Heart left ventricle (tissue), 16 donors: ENCODE results near the gene PGF. TPM values are rescaled to one million over a fixed set of nuclear protein-coding genes. Genes with fewer than 3 reads are reported as not detected.
A peak's percentile ranks its signal among the peaks of the same experiment; 100 is the strongest.

Source experiments
- ATAC-seq, 4 donors: fragments of 200-7000 bp; cut with Tn5 transposase; one replicate each; pipeline ENCODE4 v1.9.1; 2020 to 2022; ENCODE audit warnings: moderate library complexity in 4 of 4, mild to moderate bottlenecking in 3 of 4, moderate number of reproducible peaks in 1 of 4
- DNase-seq, 5 donors: peaks; one replicate each; pipeline ENCODE4 v3.0.0-alpha.2; 2020
- H3K27ac ChIP-seq, 12 donors: fragments of 200-600 bp; sonication (generic) in 4 of 12; one replicate each; pipeline versions ENCODE4 v1.5.0 to v1.8.0; 2016 to 2022; ENCODE audit warnings: mild to moderate bottlenecking in 2 of 12
- H3K27me3 ChIP-seq, 9 donors: fragments of 200-600 bp; sonication (generic) in 2 of 9; one replicate each; pipeline versions ENCODE4 v1.5.1 to v1.8.0; 2016 to 2022; ENCODE audit warnings: mild to moderate bottlenecking in 3 of 9
- H3K36me3 ChIP-seq, 9 donors: fragments of 200-600 bp; sonication (generic) in 2 of 9; one replicate each; pipeline versions ENCODE4 v1.5.0 to v1.8.0; 2018 to 2022; ENCODE audit warnings: mild to moderate bottlenecking in 2 of 9
- H3K4me1 ChIP-seq, 12 donors: fragments of 200-600 bp; sonication (generic) in 4 of 12; one replicate each; pipeline versions ENCODE4 v1.5.0 to v1.8.0; 2016 to 2022; ENCODE audit warnings: mild to moderate bottlenecking in 3 of 12
- H3K4me3 ChIP-seq, 12 donors: fragments of 200-600 bp; sonication (generic) in 4 of 12; one replicate each; pipeline versions ENCODE4 v1.5.0 to v1.8.0; 2017 to 2022; ENCODE audit warnings: mild to moderate bottlenecking in 9 of 12, moderate library complexity in 4 of 12
- H3K9me3 ChIP-seq, 12 donors: fragments of 200-600 bp; sonication (generic) in 4 of 12; one replicate each; pipeline versions ENCODE4 v1.5.0 to v1.8.0; 2016 to 2022; ENCODE audit warnings: mild to moderate bottlenecking in 1 of 12
- CTCF ChIP-seq, 12 donors: fragments of 200-600 bp; sonication (generic) in 4 of 12; IDR thresholded peaks; one replicate each; pipeline versions ENCODE4 v1.5.0 to v1.8.0; 2018 to 2022; ENCODE audit warnings: antibody characterized with exemption in 12 of 12, mild to moderate bottlenecking in 5 of 12
- POLR2A ChIP-seq, 2 donors: fragments of 450-650 bp; IDR thresholded peaks; one replicate each; pipeline ENCODE4 v1.6.1; 2017; ENCODE audit warnings: antibody characterized with exemption in 2 of 2, mild to moderate bottlenecking in 2 of 2, moderate library complexity in 2 of 2
- WGBS, 4 donors: extraction: QIAGEN DNeasy Blood & Tissue Kit in 2 of 4; methylation state at CpG; one replicate each; pipeline versions ENCODE4 v1.1.5 to v1.1.7; 2013 to 2018; 5-methylcytosine and 5-hydroxymethylcytosine counted together
- intact Hi-C, 10 donors: fragments of 100-400 bp; cut with DNase I; formaldehyde crosslinking; loops; one replicate each; pipeline versions ENCODE4 v1.11.1 to v1.14.2; 2022
- polyA plus RNA-seq, 2 donors: library from polyadenylated mRNA; stranded (reverse); fragments of 200-250 nt; gene quantifications; one replicate each; pipeline ENCODE4 v1.2.3, GENCODE V29; 2013
- total RNA-seq, 9 donors: library from RNA; depleted of rRNA in 2 of 9; stranded (reverse); fragments of >200 nt in 2 of 9; fragmentation: NEBNext Ultra II Directional in 3 of 9; extraction: Animal tissue kit (Norgen Biotek cat#: 25700) in 3 of 9; gene quantifications; one replicate each; pipeline versions ENCODE4 v1.1.0 to v1.2.4, GENCODE V29; 2016 to 2023
- donor health status: ischemic (EF 13 %, LVEDD 7.1; RV severe dilation, severe dysfunction).
- donor health status: healthy with polysubstance abuse.
- donor health status: DM: no; HTN: yes; CAD: no.
- donor health status: DM: no; HTN: no; CAD: no.
- donor health status: ischemic (EF 25% LVEDD 6.9; RV normal size, moderate dysfunction).
- donor health status: ischemic (EF 25% LVEDD 5.7; RV mildly dilated, moderate dysfunction).
- donor health status: healthy.
- donor health status: DM: yes; HTN: yes; CAD: no.
- donor health status: ischemic (EF 35%, LVEDD 5.7; RV mildly dilated, moderate dysfunction).
- donor health status: nonischemic (EF 11% LVEDD 7.7; RV severe dilation, severe dysfunction).
- donor health status: DM: yes; HTN: yes; CAD: no.
- donor health status: PGD.
- donor health status: ischemic (EF 29% LVEDD 5.4; RV normal size, mild dysfunction).
- donor health status: nonischemic (EF 23%, LVEDD 6.1; RV moderate dilation, normal function).

PGF gene
- total and polyA plus RNA-seq, 11 donors = 4.1 to 30.4 (median 5.9) TPM

GRCh38 chr14:74964787-74965485 is 9.5 kb upstream of the PGF start:
- no peak overlapping the region for H3K4me3 ChIP-seq
- 55 to 68% (median 58%) methylated on average over 4 of the region's 4 CpGs for WGBS, 4 donors
- no peaks in the 10 kb centered on the region for H3K27me3 ChIP-seq
- no peak for TF ChIP-seq CTCF (IDR thresholded peaks at IDR 0.05)
- TF ChIP-seq POLR2A (IDR thresholded peaks at IDR 0.05) = no peak
- peak in 3 of 4 donors; percentile 37 to 78 (median 77) for ATAC-seq
- peaks cover 0 to 35% (median 16%) of the 10 kb centered on the region in 12 donors for H3K4me1 ChIP-seq
- peak overlapping the region in 10 of 12 donors; percentile 26 to 83 (median 64) for H3K27ac ChIP-seq
- no peak for DNase-seq
- H3K9me3 ChIP-seq = no peaks in the 10 kb centered on the region
- intact Hi-C loops = no loop called here
- H3K36me3 ChIP-seq = no peaks in the 10 kb centered on the region

GRCh38 chr14:74963705-74964271 is 8.4 kb upstream of the PGF start:
- intact Hi-C loops = no loop called here
- 39 to 57% (median 42%) methylated on average over 9 of the region's 9 CpGs for whole genome bisulfite sequencing, 4 donors
- Histone ChIP-seq H3K4me1 (peaks cover 0 to 35% (median 16%) of the 10 kb centered on the region in 12 donors), H3K27ac (no peak overlapping the region), H3K9me3 (no peaks in the 10 kb centered on the region), H3K36me3 (no peaks in the 10 kb centered on the region), H3K27me3 (no peaks in the 10 kb centered on the region), H3K4me3 (no peak overlapping the region)
- DNase-seq = no peak
- ATAC-seq = peak; percentile 16 to 55 (median 44)
- TF ChIP-seq CTCF (IDR thresholded peaks at IDR 0.05) = no peak
- TF ChIP-seq POLR2A (IDR thresholded peaks at IDR 0.05) = no peak

GRCh38 chr14:74963178-74963704 is 7.8 kb upstream of the PGF start:
- intact Hi-C loops = no loop called here
- WGBS, 4 donors = 65 to 68% (median 67%) methylated on average over 12 of the region's 12 CpGs
- no peak overlapping the region for H3K27ac ChIP-seq
- DNase-seq (no peak), ATAC-seq (peak in 1 of 4 donors; percentile 29)
- no peak overlapping the region for H3K4me3 ChIP-seq
- H3K36me3 ChIP-seq = no peaks in the 10 kb centered on the region
- H3K9me3 ChIP-seq = no peaks in the 10 kb centered on the region
- no peaks in the 10 kb centered on the region for H3K27me3 ChIP-seq
- TF ChIP-seq POLR2A (IDR thresholded peaks at IDR 0.05) (no peak), CTCF (IDR thresholded peaks at IDR 0.05) (no peak)
- H3K4me1 ChIP-seq = peaks cover 0 to 35% (median 16%) of the 10 kb centered on the region in 12 donors

GRCh38 chr14:74962493-74962892 is 7.1 kb upstream of the PGF start:
- ATAC-seq (no peak), DNase-seq (no peak)
- intact Hi-C loops = no loop called here
- Histone ChIP-seq H3K9me3 (no peaks in the 10 kb centered on the region), H3K36me3 (no peaks in the 10 kb centered on the region), H3K27me3 (no peaks in the 10 kb centered on the region), H3K4me3 (no peak overlapping the region), H3K4me1 (peaks cover 0 to 35% (median 16%) of the 10 kb centered on the region in 12 donors), H3K27ac (peak overlapping the region in 1 of 12 donors; percentile 29)
- TF ChIP-seq CTCF (IDR thresholded peaks at IDR 0.05) = no peak
- TF ChIP-seq POLR2A (IDR thresholded peaks at IDR 0.05) = no peak
- 85 to 90% (median 88%) methylated on average over 8 of the region's 8 CpGs for WGBS, 4 donors
